Measurements from ENCODE around the gene COL19A1.

The COL19A1 gene

DNA sequence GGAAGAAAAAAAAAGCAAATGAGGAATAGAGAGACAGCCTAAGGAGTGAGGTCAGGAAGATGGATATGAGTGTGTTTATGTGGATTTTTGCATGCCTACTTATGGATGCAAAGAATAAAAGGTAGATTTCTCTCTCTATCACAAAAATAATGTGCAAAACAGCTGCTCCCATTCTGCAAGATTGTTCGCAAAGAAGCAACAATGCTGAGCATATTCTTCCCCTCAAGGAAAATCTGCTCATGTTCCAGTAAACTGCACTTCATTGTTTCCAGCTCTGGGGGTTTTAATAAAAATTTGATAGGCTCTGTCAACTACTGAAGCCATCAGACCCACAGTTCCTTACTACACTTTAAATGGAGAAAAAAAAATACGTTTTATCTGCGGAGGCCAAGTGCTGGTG is 259.2 kb downstream of the COL19A1 start:
- DNase-seq (ENCODE audit: low spot score): no peak

DNA sequence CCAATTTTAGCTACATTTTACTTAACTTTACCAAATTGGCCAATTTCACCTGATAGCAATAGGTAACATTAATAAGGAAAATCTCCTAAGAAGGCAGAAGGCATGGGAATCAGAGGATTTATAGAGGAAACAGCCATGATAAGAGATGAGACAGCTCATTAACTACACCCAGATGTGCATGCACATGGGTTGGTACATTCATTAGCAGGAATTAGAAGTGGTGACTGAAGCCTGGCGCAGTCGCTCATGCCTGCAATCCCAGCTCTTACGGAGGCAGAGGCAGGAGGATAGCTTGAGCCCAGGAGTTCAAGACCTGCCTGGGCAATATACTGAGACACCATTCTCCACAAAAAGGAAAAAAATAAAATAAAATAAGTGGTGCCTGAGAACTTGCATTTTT is 263.0 kb downstream of the COL19A1 start:
- DNase-seq (ENCODE audit: low spot score): no peak

DNA sequence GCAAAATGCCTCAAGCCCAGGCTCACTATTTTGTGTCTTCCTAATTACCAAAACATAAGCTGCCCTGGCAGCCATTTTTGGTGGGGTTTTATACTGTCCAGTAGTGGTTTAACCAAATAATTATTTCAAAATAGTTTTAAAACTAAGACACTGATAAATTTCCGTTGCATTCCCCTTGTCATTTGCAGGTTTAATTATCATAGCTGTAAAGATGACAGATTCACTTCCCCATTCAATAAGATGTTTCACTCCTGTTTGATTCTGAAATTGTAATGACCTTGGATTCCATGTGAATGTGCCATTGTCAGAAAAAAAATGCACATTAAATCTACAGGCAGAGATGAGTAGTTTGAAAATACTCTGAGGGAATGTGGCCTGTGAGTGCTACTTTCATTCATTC is 264.5 kb downstream of the COL19A1 start:
- no peak for DNase-seq (ENCODE audit: low spot score)

DNA sequence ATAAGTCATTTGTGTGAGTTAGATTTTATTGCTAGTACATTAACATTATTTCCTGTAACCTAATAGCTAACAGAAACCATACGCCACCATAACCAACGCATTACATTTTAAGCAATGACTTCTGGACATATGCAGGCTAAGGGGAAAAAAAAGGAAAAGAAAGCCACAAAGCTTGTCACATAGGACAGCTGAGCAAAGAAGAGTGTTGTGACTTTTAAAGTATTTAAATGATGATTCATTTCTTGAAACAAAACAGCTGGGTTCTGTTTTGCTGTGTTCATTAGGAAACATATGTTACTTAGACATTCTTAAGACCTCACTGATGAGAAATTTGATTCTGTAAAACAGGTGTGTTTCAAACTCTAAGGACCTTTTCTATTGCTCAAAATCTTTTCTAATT is 265.2 kb downstream of the COL19A1 start:
- peak; percentile 4 for DNase-seq (ENCODE audit: low spot score)

DNA sequence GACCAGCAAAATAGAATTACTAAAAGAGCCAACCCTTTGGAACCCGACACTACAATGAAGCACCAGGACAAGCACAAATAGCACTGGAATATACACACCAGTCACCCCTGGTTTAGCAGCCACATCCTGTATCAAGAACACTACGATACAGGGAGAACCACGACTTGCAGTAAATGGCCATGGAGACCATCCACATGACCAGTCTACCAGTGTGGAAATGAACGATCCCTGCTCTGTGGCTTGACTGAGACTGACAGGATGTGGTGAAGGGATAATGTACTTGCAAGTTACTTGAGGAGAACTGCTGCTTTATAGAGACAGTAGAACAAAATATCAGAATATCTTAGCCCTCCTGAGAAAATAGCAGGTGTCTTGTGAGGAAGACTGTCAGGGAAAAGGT is 266.9 kb downstream of the COL19A1 start:
- no peak for DNase-seq (ENCODE audit: low spot score)

DNA sequence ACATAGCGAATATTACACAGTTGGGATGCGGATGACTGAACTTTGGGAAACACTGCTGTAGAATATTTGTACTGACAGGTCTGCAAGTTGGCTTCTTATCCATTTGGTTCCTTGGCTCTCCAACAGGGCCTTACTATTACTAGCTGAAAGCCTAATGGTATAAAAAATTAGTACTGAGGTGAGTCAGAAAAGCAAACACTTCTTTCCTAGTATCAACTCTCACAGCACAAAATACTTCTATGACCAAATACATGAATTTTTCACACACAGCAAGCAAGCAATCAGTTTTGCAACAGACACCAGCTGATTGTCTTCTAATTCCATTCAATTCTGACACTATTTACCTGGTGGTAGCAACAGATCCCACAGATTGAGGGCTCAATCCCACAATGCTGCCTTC is 268.2 kb downstream of the COL19A1 start:
- DNase-seq (ENCODE audit: low spot score): no peak

DNA sequence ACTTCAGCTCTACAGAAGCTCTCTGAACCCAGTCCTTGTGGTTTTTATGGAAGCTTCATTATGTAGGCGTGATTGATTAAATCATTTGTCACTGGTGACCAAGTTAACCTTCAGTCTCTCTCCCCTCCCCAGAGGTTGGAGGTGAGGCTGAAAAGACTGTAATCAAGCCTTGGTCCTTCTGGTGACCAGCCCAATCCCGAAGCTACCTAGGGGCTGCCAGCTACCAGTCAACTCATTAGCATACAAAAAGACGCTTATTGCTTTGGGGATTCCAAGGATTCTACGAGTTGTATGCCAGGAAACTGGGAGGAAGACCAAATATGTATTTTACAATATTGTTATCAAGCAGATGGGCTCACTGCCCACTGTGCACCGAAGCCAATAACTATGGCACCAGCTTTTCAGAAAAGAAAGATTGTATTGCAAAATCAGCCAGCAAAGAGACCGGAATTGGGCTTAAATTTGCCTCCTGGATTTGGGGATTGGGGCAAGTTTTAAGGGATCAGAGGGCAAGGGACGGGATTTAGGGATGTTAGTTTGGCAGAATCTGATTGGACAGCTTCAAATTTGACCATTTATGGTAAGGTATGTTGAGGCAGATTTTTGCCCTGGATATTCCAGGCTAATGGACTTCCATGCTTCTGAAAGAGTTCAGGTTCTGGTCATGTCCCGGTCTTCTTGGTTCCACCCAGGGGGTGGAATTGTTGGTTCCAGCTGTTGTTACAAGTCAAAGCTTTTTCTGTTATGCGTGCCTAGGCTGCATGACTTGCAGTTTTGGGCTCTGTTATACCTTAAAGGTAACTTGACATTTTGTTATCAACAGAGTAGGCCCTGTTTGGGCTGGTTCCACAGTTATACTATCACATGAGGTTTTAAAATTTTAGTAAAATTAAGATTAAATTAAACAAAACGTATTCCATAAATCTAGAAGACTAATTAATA is 269.1 kb downstream of the COL19A1 start:
- DNase-seq (ENCODE audit: low spot score): no peak

DNA sequence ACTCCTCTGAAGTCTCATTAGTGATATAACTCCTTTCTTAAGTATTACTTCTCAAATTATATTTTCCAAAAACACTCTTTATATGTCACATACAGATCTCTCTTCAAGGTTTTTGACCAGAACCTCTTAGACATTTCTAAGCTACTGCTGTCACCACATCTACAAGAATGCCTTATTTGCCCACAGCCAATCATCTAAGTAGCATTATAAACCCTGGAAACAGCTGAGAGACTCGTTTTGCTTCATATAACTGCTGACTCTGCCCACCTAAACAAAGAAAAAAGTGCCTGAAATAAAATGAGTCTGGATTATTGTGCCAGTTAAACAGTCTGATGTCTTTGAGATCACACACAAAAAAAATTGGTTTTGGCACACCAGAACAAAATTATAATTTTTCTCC is 270.6 kb downstream of the COL19A1 start:
- DNase-seq (ENCODE audit: low spot score): no peak

DNA sequence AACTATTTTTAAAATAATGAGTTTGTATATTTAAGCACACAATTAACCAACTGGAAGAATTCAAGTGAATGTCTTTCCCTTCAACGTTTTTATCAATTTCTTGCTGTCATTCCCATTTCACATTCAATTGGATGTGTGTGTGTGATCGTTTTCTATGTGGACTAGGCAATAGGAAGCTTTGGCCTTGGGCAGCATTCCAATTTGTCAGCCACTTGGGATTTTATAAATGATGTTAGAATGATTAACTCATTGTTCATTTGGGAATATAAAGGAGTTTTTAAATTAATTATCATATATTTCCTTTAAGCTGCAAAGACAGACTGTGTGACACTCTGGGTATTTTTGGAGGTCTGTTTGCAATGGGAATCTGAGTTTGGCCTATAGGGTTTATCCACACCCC is 274.1 kb downstream of the COL19A1 start:
- DNase-seq (ENCODE audit: low spot score): no peak

DNA sequence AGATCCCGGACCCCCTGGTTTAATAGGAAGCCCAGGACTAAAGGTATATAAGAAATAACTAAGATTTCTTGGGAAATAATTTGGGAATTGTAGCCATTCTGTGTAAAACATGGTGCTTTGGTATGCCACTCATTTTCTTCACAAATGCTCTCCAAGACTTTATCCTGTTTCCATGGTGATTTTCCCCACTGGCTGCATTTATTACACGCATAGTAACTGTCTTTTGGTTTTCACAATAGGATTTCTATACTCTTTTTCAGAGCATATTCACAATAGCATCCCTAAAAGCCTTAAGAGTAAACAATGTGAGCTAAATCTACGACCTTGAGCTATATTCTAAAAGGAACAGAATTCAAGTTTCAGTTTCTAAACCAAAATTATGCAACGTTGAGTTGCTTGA is 275.7 kb downstream of the COL19A1 start:
- DNase-seq (ENCODE audit: low spot score): no peak

DNA sequence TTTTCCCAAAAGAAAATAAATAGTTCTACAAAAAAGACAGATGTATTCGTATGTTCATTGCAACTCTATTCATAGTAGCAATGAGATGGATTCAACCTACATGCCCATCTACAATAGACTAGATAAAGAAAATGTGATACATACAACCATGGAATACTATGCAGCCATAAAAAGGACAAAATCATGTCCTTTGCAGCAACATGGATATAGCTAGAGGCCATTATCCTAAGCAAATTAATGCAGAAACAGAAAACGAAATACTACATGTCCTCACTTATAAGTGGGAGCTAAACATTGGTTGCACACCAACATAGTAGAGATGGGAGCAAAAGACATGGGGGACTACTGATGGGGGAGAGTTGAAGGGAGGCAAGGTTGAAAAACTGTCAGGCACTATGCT is 278.8 kb downstream of the COL19A1 start:
- no peak for DNase-seq (ENCODE audit: low spot score)

DNA sequence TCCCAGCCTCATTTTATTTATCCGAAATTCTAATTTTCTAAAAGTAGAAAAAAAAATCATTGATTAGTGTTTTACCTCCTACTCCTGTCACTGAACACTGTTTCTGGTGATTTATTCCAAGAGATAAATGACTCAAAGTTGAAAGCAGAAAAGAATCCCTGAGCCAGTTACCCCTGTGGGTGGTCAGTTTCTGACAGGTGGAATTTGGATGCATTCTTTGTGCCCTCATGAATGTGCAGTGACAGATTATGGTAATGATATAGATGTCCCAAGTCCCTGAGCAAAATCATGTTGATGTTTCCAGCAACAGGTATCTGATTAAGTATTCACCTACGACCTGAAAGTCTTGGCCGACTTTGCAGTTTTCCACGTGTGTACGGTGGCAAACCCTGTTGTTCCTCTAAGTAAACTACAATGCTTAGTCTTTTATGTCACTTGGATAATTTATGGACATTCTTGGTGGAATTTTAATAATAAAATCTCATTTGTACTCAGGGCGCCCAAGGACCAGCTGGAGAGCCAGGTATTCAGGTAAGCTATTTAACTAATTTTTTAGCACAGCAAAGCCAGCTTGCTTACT is 282.9 kb downstream of the COL19A1 start:
- no peak for DNase-seq (ENCODE audit: low spot score)

DNA sequence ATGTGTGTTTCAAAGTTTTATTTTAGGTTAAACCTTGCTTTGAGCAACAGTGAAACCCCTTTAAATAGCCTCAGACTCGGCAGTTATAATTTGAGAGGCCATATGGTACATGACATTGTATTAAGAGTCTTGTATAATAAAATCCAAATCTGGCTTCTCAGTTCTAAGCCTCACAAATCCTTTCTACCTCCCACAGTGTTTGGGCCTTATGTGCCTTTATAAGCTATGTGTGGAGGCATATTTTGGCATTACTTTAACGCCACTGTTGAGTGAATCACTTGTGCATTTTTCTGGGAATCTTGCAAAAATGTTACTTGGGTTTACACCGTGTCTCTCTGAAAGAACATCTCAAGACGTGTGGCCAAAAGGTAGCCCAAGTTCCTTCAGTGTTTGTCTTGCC is 284.2 kb downstream of the COL19A1 start:
- DNase-seq (ENCODE audit: low spot score): no peak

DNA sequence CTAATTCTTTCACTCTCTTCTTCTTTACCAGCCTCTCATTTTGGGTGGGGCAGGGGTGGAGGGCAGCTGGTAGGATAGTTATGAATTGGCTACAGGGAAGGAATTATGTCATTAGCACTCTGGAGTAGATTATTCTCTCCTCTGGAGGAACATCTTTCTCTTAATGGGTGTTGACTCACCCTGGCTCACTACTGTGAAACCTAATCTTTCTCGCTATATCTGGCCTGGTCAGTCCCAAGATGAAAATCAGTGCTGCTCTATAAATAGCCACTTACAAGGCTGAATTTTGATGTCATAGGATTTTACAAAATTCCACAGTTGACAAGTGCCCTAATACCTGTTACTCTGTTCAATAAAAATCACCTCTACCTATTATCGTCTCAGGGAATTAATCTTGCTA is 285.3 kb downstream of the COL19A1 start:
- no peak for DNase-seq (ENCODE audit: low spot score)

DNA sequence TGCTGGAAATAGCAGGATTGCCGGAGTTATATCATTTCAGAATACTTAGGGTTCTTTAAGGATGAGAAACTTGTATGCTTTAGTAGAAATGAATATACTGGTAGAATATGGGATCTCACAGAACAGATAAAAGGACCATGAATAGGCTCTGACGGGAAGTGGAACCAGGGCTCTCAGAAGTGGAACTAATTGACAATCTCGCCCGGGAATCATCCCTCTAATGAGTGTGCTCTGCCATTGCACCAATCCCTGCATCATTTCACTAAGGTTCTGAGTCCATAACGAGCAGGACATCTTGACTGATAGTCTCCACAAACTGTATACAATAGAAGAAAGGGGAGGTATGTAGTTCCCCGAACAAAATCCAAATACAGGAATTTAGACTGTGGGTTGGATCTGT is 286.4 kb downstream of the COL19A1 start:
- no peak for DNase-seq (ENCODE audit: low spot score)

DNA sequence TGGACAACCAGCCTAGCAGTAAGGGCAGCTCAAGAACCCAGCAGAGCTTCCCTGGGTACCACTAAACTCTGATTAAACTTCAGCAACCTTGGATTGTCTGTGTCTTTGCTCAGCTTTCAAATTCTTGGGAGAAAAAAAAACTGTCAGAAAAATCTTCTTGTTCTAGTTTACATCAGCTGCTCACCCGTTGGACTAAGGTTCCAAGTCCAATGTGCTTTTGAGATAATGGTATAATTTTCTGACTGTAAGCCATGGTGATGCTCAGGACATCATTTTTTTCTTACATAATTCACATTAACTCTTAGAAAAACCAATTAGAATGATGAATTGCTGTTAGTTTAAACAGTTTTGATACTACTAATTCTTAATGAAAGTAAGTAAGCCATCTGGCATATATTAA is 290.7 kb downstream of the COL19A1 start:
- no peak for DNase-seq (ENCODE audit: low spot score)

DNA sequence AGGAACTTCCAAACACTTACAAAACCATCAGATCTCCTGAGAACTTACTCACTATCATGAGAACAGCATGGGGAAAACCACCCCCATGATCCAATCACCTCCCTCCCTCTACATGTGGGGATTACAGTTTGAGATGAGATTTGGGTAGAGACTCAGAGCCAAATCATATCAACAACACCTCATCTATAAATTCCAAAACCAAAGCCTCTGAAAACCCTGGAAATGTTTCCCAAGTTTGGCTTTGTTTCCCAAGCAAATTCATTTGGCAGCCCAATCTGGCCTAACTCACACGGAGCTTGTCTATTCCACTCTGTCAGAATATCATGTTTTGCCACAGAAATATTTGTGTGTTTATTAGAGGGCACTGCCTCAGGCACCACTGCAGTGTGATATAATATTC is 293.9 kb downstream of the COL19A1 start:
- DNase-seq (ENCODE audit: low spot score): no peak

DNA sequence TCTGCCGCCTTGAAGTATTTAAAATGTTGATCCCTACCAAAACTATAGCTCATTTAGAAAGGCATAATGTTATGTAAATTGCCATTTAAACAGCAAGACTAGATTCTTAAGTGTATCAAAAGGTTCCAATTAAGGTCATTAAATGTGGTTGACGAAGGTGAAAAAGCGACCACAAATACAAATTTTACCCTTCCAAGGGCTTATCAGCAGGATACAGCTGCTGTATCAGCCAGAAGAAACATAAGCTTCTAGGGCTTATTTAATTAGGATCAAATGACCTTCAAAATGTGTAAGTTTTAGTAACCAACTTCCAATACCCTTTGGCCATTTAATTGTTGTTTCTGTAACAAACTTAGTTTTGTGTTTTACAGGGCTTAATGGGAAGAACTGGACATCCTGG is 296.6 kb downstream of the COL19A1 start:
- DNase-seq (ENCODE audit: low spot score): no peak

DNA sequence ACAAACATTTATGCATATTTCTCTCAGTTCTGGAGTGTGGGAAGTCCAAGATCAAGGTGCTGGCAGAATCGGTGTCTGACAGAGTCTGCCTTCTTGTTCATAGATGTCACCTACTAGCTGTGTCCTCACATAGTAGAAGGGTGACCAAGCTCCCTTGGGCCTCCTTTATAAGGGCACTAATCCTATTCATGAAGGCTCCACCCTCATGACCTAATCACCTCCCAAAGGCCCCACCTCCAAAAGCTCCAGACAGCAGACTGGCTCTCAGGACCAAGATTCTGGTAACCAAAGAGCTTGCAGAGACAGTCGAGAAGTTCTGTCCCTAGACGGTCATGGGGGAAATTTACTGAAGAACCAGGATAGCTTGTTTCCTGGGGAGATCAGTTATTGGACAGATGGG is 297.4 kb downstream of the COL19A1 start:
- DNase-seq (ENCODE audit: low spot score): no peak

DNA sequence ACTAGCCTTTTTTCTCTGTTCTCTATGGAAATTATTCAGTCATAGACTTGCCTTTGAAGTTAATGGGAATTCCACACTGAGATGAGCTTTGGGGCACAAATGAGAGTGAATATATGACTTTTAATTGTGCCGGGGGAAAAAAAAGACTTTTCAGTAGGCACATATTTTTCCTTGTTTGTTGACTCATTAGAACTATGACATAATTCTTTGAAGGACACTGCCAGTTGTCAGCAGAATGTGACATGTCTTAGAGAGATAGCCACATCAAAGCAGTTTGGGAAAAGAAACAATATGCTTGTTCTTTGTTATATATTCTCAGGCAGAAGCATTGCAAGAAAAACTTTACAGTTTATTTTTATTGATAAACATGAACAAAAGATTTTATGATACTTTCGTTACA is 298.2 kb downstream of the COL19A1 start:
- no peak for DNase-seq (ENCODE audit: low spot score)

DNA sequence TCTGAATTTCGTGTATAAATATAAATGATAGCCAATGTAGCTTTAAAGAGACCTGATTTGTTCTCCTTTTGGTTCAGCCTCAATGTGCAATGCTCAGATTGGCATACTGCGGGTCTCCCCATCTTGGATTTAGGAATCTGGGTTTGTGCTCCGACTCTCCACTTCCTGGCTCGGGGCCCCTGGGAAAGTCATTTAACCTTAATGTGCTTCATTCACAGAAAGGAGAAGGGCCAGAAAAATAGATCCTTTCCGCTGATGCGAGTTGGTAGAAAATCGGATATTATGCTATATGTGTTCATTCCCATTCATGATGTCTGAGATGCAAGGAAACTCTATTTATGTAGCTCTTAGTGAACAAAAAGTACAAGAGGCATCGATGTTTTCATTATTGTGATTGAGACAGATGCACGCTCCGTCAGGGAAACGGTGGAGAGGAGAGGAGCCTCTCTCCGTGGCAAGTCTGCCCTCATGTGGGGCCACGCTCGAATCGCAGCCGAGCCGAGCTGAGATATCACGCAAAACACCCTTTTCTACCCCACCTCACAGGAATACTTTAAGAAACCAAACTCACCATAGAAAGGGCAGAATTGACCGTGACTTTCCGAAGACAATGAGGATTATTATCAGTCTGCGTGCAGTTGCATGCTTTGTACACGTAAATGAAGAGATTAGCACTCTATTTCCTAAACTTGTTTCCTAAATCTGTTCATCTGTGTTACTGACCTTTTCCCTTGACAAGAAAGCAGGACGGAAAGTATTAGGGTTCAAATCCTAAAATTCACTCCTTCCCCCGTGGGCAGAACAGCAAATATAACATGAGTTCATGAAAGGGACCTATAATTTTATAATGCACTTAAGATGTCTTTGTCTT is 300.0 kb downstream of the COL19A1 start:
- peak; percentile 67 for DNase-seq (ENCODE audit: low spot score)

DNA sequence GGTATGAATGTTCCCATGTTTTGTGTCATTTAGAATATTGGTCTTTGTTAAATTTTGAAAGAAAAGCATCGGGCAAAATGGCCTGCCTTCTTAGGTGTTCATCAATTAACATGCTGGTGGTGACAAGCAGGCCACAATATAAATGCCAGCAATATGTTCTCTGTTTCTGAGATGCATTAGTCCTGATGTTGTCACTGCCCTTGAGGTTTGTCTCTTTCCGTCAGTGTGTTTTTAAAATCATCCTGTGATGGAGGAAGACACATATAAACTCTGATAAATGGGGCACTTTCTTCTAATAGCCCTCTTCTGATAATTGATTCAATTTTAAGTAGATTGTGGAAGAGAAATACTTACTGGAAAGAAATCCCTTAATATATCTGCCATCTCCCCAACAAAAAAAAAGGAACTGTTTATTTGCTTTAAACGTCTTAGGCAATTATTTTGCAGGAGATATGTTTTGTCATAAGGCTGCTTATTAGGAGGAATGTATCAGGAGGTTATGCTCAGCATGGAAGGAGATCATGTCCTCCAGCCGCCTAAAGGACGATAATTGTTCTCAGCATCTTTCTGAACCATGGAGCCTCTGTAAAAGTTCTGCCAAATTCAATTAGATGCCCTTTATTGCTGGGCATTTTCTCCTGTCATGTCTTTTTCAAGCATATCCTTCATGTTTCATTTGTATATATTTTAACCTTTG is 302.5 kb downstream of the COL19A1 start:
- DNase-seq (ENCODE audit: low spot score): no peak
